HEK293T (cell line): Measurements from ENCODE around the gene SLU7.

Experiments
- BHLHE40 ChIP-seq: fragments of 450-650 bp; IDR thresholded peaks from 2 replicates; pipeline ENCODE4 v1.6.1; 2016; ENCODE audit warnings: mild to moderate bottlenecking, moderate library complexity, borderline replicate concordance
- ELF4 ChIP-seq: fragments of 450-650 bp; IDR thresholded peaks from 2 replicates; pipeline ENCODE4 v1.6.1; 2017; ENCODE audit warnings: antibody characterized with exemption
- FOXM1 ChIP-seq: fragments of 450-650 bp; IDR thresholded peaks from 2 replicates; pipeline ENCODE4 v1.6.1; 2017; ENCODE audit warnings: mild to moderate bottlenecking, borderline replicate concordance
- HDGF ChIP-seq: fragments of 450-650 bp; IDR thresholded peaks from 2 replicates; pipeline ENCODE4 v1.6.1; 2017; ENCODE audit warnings: antibody characterized with exemption, borderline replicate concordance
- L3MBTL2 ChIP-seq: fragments of 450-650 bp; conservative IDR thresholded peaks from 2 replicates; pipeline ENCODE4 v1.6.1; 2016; ENCODE audit warnings: mild to moderate bottlenecking
- TARDBP ChIP-seq: fragments of 450-650 bp; IDR thresholded peaks from 2 replicates; pipeline ENCODE4 v1.6.1; 2016
- TF ChIP-seq, protein P1 (sequence below): fragments of 450-650 bp; IDR thresholded peaks from 2 replicates; pipeline ENCODE4 v1.6.1; 2016

DNA sequence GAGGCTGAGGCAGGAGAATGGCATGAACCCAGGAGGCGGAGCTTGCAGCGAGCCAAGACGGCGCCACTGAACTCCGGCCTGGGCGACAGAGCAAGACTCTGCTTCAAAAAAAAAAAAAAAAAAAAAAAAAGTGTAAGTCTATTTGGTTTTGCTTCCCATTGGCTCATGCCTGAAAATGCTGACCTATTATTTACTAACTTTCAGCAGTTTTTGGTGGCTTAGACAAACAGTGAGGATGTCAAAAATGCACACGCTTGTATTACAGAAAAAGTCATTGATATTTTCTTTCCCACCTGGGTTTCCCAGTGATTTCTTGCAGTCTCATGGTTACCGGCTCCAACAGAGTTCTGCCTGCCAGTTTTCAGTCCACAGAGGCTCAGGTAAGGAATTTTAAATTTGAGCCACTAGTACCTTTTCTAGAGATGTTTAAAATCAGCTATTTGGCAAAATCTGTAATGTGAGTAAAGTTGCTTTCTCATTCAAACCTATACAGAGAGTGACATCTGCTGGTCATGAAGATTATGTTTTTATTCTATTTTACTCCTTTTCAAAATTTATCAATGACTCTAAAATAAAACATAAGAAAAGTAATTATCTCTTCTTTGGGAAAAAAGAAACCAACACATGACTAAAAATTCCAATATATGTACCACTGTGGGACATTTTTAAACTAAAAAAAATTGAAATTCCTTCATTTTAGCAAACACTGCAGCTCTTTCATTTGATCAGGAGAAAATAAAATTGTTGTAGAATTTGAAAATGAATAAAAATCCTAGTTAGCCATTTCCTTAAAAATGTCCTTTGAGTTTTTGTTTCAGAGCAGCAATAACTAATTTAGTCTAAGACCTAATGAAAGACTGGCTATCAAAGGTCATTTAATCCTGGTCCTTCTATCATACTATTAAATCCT lies 27.8 kb downstream of the SLU7 start:
- TF ChIP-seq FOXM1 = no peak
- TF ChIP-seq HDGF = no peak
- TF ChIP-seq L3MBTL2 = no peak
- no peak for TF ChIP-seq TARDBP
- TF ChIP-seq ELF4 = no peak
- TF ChIP-seq, protein P1, sequence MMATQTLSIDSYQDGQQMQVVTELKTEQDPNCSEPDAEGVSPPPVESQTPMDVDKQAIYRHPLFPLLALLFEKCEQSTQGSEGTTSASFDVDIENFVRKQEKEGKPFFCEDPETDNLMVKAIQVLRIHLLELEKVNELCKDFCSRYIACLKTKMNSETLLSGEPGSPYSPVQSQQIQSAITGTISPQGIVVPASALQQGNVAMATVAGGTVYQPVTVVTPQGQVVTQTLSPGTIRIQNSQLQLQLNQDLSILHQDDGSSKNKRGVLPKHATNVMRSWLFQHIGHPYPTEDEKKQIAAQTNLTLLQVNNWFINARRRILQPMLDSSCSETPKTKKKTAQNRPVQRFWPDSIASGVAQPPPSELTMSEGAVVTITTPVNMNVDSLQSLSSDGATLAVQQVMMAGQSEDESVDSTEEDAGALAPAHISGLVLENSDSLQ = no peak
- no peak for TF ChIP-seq BHLHE40
